ENCODE data around the gene CGREF1. TPM values are rescaled to one million over a fixed set of nuclear protein-coding genes. Genes with fewer than 3 reads are reported as not detected.
A peak's percentile ranks its signal among the peaks of the same experiment; 100 is the strongest.

CGREF1 gene
- total and polyA plus RNA-seq, 9 donors: 7.9 to 23.9 (median 11.1) TPM

DNA sequence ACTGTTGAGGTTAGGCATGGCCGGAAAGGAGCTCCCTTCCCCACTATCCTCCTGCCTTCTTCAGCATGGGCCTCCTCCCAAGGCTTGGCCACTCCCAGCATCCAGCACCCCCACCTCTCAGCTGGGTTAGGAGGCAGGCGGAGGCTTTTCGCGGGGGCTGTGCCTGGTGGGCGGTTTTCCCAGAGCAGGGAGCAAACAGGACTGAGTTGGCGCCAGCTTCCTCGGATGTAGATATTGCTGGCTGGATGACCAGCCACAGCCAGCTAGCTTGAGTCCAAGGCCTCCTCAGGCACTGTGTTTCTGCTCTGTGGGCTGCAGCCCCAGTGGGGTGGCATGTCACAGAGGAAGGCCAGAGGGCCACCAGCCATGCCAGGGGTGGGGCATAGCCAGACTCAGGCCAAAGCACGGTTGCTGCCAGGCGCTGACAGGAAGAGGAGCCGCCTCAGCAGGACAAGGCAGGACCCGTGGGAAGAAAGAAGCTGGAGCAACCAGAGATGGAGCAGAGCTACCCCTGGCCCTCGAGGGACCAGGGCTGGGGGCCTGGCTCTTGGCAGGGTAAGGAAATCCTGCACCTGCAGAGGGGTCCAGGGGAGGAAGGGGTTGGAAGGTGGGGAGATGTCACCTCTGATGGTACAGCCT is 30.0 kb upstream of the CGREF1 start, which contains the start of gene TCF23:
TSS of gene TCF23 (plus strand) at position 204 of the 639 bp plus-strand sequence. CDS start at position 334, 130 bp downstream.
- TF ChIP-seq POLR2A (IDR thresholded peaks at IDR 0.05): peak; percentile 34
- TF ChIP-seq, protein P1, sequence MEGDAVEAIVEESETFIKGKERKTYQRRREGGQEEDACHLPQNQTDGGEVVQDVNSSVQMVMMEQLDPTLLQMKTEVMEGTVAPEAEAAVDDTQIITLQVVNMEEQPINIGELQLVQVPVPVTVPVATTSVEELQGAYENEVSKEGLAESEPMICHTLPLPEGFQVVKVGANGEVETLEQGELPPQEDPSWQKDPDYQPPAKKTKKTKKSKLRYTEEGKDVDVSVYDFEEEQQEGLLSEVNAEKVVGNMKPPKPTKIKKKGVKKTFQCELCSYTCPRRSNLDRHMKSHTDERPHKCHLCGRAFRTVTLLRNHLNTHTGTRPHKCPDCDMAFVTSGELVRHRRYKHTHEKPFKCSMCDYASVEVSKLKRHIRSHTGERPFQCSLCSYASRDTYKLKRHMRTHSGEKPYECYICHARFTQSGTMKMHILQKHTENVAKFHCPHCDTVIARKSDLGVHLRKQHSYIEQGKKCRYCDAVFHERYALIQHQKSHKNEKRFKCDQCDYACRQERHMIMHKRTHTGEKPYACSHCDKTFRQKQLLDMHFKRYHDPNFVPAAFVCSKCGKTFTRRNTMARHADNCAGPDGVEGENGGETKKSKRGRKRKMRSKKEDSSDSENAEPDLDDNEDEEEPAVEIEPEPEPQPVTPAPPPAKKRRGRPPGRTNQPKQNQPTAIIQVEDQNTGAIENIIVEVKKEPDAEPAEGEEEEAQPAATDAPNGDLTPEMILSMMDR (IDR thresholded peaks at IDR 0.05): no peak
- H3K4me3 ChIP-seq: peak within 1 kb of the TSS; percentile 36
- peak; percentile 93 to 96 (median 94) for DNase-seq
- 2 to 13% (median 6%) methylated on average over 11 to 12 of the region's 12 CpGs for WGBS, 3 donors
- intact Hi-C loops (cut with DNase I): no loop called here
- no peaks in the 10 kb centered on the region for H3K9me3 ChIP-seq
- H3K4me1 ChIP-seq (ENCODE audit: insufficient read depth): peaks cover 31% of the 10 kb centered on the region
- no peaks in the 10 kb centered on the region for H3K36me3 ChIP-seq
- H3K27ac ChIP-seq: peak within 1 kb of the TSS; percentile 15 to 78
- H3K27me3 ChIP-seq: no peaks in the 10 kb centered on the region

DNA sequence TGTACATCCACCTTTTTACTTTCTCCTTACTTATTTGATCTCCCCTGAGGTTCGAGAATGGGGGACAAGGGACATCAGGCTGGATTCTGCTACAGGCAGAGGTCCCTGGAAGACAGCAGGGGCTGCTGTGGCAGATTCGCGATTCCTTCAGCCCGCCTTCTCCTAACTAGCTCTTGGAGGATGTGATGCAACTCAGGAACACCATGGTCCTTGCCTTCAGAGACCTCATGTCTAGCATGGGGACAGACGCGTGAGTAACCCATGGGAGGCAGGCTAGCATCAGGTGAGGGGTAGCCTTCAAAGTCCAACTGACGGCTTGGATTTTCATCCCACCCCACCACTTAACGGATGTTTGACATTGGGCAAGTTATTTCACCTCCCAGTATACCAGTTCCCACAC is 29.0 kb upstream of the CGREF1 start:
- intact Hi-C loops (cut with DNase I): no loop called here
- no peak for DNase-seq
- TF ChIP-seq, protein P1 (IDR thresholded peaks at IDR 0.05): no peak
- TF ChIP-seq POLR2A (IDR thresholded peaks at IDR 0.05) (no peak), EP300 (IDR thresholded peaks at IDR 0.05) (no peak)
- no peaks in the 10 kb centered on the region for H3K27me3 ChIP-seq
- 91 to 96% (median 95%) methylated on average over 8 of the region's 8 CpGs for WGBS, 3 donors
- no peak overlapping the region for H3K4me3 ChIP-seq
- no peaks in the 10 kb centered on the region for H3K9me3 ChIP-seq
- no peak overlapping the region for H3K27ac ChIP-seq
- H3K4me1 ChIP-seq (ENCODE audit: insufficient read depth): peaks cover 30% of the 10 kb centered on the region
- H3K36me3 ChIP-seq: no peaks in the 10 kb centered on the region

DNA sequence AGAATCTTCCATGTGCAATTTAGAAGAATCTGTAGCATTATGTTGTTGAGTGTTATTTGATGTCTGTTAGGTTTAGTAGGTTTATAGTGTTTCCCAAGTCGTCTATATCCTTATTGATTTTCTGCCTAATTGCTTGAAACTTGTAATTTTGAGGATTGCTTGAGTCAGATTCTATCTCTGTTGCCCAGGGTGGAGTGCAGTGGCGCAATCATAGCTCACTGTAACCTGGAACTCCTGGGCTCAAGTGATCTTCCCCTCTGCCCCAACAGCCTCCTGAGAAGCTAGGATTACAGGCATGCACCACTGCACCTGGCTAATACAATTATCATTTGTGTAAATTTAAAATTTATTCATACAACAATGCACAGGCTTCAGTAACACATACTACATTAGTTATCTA is 26.8 kb upstream of the CGREF1 start:
- intact Hi-C loops (cut with DNase I): no loop called here
- H3K4me3 ChIP-seq: no peak overlapping the region
- H3K4me1 ChIP-seq (ENCODE audit: insufficient read depth): peaks cover 24% of the 10 kb centered on the region
- TF ChIP-seq, protein P1 (IDR thresholded peaks at IDR 0.05): no peak
- DNase-seq: no peak
- no peak overlapping the region for H3K27ac ChIP-seq
- 84 to 89% (median 84%) methylated on average over 2 of the region's 2 CpGs for whole genome bisulfite sequencing, 3 donors
- H3K9me3 ChIP-seq: no peaks in the 10 kb centered on the region
- no peaks in the 10 kb centered on the region for H3K27me3 ChIP-seq
- H3K36me3 ChIP-seq: no peaks in the 10 kb centered on the region

DNA sequence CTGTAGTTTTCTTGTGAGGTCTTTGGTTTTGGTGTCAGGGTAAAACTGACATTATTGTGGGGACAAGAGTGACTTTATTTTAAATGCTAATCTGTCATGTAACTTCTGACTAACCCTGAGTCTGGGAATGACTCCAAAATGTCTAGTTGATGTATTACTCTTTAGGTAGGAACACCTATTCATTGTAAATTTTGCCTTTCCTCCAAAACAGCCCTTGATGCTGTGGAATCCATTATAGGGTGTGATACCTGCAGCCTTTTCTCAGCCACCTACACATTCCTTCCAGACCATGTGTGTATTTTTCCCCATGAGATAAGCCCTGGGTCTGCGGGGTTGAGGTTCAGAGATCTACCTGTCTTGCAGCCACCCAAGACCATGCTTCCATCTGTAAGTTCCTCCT is 24.4 kb upstream of the CGREF1 start:
- Histone ChIP-seq H3K27me3 (no peaks in the 10 kb centered on the region), H3K27ac (no peak overlapping the region), H3K36me3 (no peaks in the 10 kb centered on the region), H3K4me3 (no peak overlapping the region), H3K4me1 (ENCODE audit: insufficient read depth) (peaks cover 2% of the 10 kb centered on the region), H3K9me3 (no peaks in the 10 kb centered on the region)
- WGBS, 3 donors: 81 to 97% (median 88%) methylated on average over 1 of the region's 1 CpG
- no peak for DNase-seq
- intact Hi-C loops (cut with DNase I): no loop called here
- TF ChIP-seq POLR2A (IDR thresholded peaks at IDR 0.05): no peak

DNA sequence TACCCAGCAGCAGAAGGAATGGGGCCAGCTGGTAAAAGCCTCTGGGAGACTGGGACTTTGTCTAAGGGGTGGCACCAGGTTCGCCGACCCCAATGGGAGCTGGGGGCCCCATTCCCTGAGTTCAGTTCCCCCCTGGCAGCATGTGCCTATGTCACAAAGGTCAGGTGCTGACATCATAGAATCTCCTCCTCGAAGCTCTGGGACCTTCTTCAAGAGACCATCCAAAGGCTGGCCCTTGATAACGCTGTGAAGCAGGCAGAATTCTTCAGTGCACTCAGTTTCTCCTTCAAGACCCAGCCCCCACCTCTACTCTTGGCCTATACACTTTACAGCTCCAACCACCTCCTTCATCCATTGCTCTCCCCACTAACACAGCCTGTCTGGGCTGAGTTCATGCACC is 20.4 kb upstream of the CGREF1 start, which contains the start of gene PRR30:
TSS of gene PRR30 (minus strand) at position 101 of the 400 bp plus-strand sequence. CDS start 1,081 bp downstream, outside the sequence.
- no peak within 1 kb of the TSS for H3K27ac ChIP-seq
- H3K4me1 ChIP-seq (ENCODE audit: insufficient read depth): no peaks in the 10 kb centered on the region
- peak in 2 of 5 donors; percentile 4 to 15 for DNase-seq
- 84 to 93% (median 89%) methylated on average over 4 of the region's 4 CpGs for WGBS, 3 donors
- no peak within 1 kb of the TSS for H3K4me3 ChIP-seq
- no peaks in the 10 kb centered on the region for H3K36me3 ChIP-seq
- H3K9me3 ChIP-seq: no peaks in the 10 kb centered on the region
- TF ChIP-seq EP300 (IDR thresholded peaks at IDR 0.05): no peak
- TF ChIP-seq, protein P1 (IDR thresholded peaks at IDR 0.05): no peak
- TF ChIP-seq POLR2A (IDR thresholded peaks at IDR 0.05): no peak
- H3K27me3 ChIP-seq: no peaks in the 10 kb centered on the region
- intact Hi-C loops (cut with DNase I): no loop called here
